HepG2 (cell line): ENCODE results near the gene TBC1D19. TPM values are rescaled to one million over a fixed set of nuclear protein-coding genes. Genes with fewer than 3 reads are reported as not detected.

ENCODE experiments used
- ATAC-seq: fragments of 200-7000 bp; cut with Tn5 transposase; 3 replicates; pipeline ENCODE4 v1.9.1; 2020; ENCODE audit warnings: mild to moderate bottlenecking, moderate library complexity
- BruUV-seq: library from RNA; stranded (reverse); fragments of 400-500 nt; replicated peaks from 2 replicates; lab custom pipeline; 2021; lab: Mats Ljungman, UMichigan
- CTCF ChIA-PET: fragments of 300-600 bp; formaldehyde crosslinking; extraction: SDS; loops from one replicate; lab custom pipeline; 2021; ENCODE audit warnings: low total read pairs, inconsistent platforms, low intra/inter-chr PET ratio; lab: Yijun Ruan, JAX
- POLR2A ChIA-PET: fragments of 350-600 bp; sonication (Branson Sonifier 250); formaldehyde crosslinking; loops from one replicate; lab custom pipeline; 2020; ENCODE audit warnings: antibody characterized with exemption, inconsistent platforms; lab: Yijun Ruan, JAX
- DNase-seq: peaks from one replicate; pipeline ENCODE4 v3.0.0-alpha.2; 2015; ENCODE audit warnings: low spot score
- FAIRE-seq: peaks from 3 replicates; lab custom pipeline; 2011; peaks lifted over from hg19 to GRCh38; lab: Jason Lieb, UNC
- H2AFZ ChIP-seq: one replicate; pipeline ENCODE4 v1.6.1; 2011; ENCODE audit warnings: low read length, inconsistent platforms
- H3K27ac ChIP-seq: fragments of 300-600 bp; 3 replicates; pipeline ENCODE4 v1.8.0; 2011; ENCODE audit warnings: mixed run types, mild to moderate bottlenecking, mixed read lengths, low read length, inconsistent platforms; ENCODE audit not compliant: insufficient read depth; ENCODE audit errors: extremely low read length
- H3K27me3 ChIP-seq, 2 experiments: fragments of 200-600 bp in 1 of 2; 2 replicates in 1 of 2; 3 replicates in 1 of 2; pipeline versions ENCODE4 v1.6.0 to v1.8.0; 2011; ENCODE audit warnings: low read length in 2 of 2, mild to moderate bottlenecking in 2 of 2, moderate library complexity in 2 of 2, inconsistent platforms in 1 of 2; ENCODE audit not compliant: insufficient read depth in 2 of 2, control insufficient read depth in 1 of 2
- H3K36me3 ChIP-seq, 2 experiments: fragments of 200-600 bp in 1 of 2; replicated peaks in 1 of 2; 2 replicates in 1 of 2; 3 replicates in 1 of 2; pipeline versions ENCODE4 v1.5.1 to v1.8.0; 2011; ENCODE audit warnings: low read length in 2 of 2, inconsistent platforms in 1 of 2; ENCODE audit not compliant: insufficient read depth in 2 of 2, control insufficient read depth in 1 of 2
- H3K4me1 ChIP-seq: 2 replicates; pipeline ENCODE4 v1.5.1; 2012; ENCODE audit warnings: low read length, inconsistent platforms; ENCODE audit not compliant: insufficient read depth
- H3K4me2 ChIP-seq: 2 replicates; pipeline ENCODE4 v1.6.0; 2011; ENCODE audit warnings: low read depth, low read length, inconsistent platforms
- H3K4me3 ChIP-seq, 3 experiments: fragments of 200-600 bp in 1 of 3; sonication (generic), shearing (Covaris generic) in 1 of 3; replicated peaks in 1 of 3; 2 replicates each; pipeline ENCODE4 v1.5.1; 2011 to 2016; ENCODE audit warnings: low read length in 3 of 3, inconsistent platforms in 2 of 3, low read depth in 2 of 3, mild to moderate bottlenecking in 2 of 3, control low read depth in 1 of 3, mixed read lengths in 1 of 3; ENCODE audit not compliant: insufficient read depth in 1 of 3
- H3K79me2 ChIP-seq: one replicate; pipeline ENCODE4 v1.6.1; 2011; ENCODE audit warnings: low read length, inconsistent platforms; ENCODE audit not compliant: insufficient read depth
- H3K9ac ChIP-seq: 2 replicates; pipeline ENCODE4 v1.6.0; 2011; ENCODE audit warnings: mild to moderate bottlenecking, low read depth, low read length, inconsistent platforms; ENCODE audit not compliant: insufficient read depth
- H3K9me3 ChIP-seq: 2 replicates; pipeline ENCODE4 v1.5.1; 2012; ENCODE audit warnings: mild to moderate bottlenecking, low read length
- H4K20me1 ChIP-seq: 2 replicates; pipeline ENCODE4 v1.6.0; 2011; ENCODE audit warnings: inconsistent platforms, mild to moderate bottlenecking, low read length, moderate library complexity; ENCODE audit not compliant: insufficient read depth
- ZNF136 ChIP-seq: sonication (generic); formaldehyde crosslinking; IDR thresholded peaks from 2 replicates; pipeline ENCODE4 v1.8.1; 2022; ENCODE audit warnings: low read depth, mild to moderate bottlenecking, moderate library complexity, missing genetic modification reagents
- ZNF44 ChIP-seq: sonication (generic); formaldehyde crosslinking; IDR thresholded peaks from 2 replicates; pipeline ENCODE4 v1.5.1; 2020; ENCODE audit warnings: mild to moderate bottlenecking, missing genetic modification reagents
- ZNF572 ChIP-seq: sonication (generic); formaldehyde crosslinking; IDR thresholded peaks from 2 replicates; pipeline ENCODE4 v1.5.1; 2020; ENCODE audit warnings: mild to moderate bottlenecking, missing genetic modification reagents
- ZNF678 ChIP-seq: sonication (generic); formaldehyde crosslinking; IDR thresholded peaks from 2 replicates; pipeline ENCODE4 v1.4.0; 2020; ENCODE audit warnings: mild to moderate bottlenecking, missing genetic modification reagents
- ZNF883 ChIP-seq: sonication (generic); formaldehyde crosslinking; IDR thresholded peaks from 2 replicates; pipeline ENCODE4 v1.5.1; 2020; ENCODE audit warnings: mild to moderate bottlenecking, missing genetic modification reagents; ENCODE audit errors: not compliant biosample characterization
- WGBS: methylation state at CpG from one replicate; pipeline ENCODE4 v1.1.6; 2017; ENCODE audit warnings: low lambda C conversion rate; 5-methylcytosine and 5-hydroxymethylcytosine counted together
- in situ Hi-C: cut with HindIII; loops from 2 replicates; pipeline ENCODE4 v1.10.0; 2017; ENCODE audit warnings: low pct_unique_long_range_greater_than_20kb; ENCODE audit not compliant: extremely low pct_ligation_motif_present
- intact Hi-C: fragments of 100-400 bp; cut with micrococcal nuclease; formaldehyde crosslinking; loops from one replicate; pipeline ENCODE4 v1.10.0; 2022; ENCODE audit not compliant: unreplicated experiment
- polyA plus RNA-seq, 8 experiments: library from polyadenylated mRNA; depleted of rRNA in 3 of 8; stranded (reverse) in 7 of 8; unstranded in 1 of 8; fragments of >200 nt; fragmentation: Illumina TruSeq in 4 of 8; extraction: Trizol in 4 of 8; gene quantifications; 2 replicates each; pipeline versions ENCODE4 v1.2.1 to v1.2.3, GENCODE V29; 2011 to 2016; ENCODE audit warnings: low read depth in 4 of 8, missing spikeins in 1 of 8, mixed read lengths in 1 of 8; ENCODE audit not compliant: insufficient read depth in 1 of 8
- total RNA-seq, 5 experiments: library from RNA; depleted of rRNA; stranded (reverse); fragments of >200 nt; fragmentation: Illumina TruSeq; extraction: Trizol; gene quantifications; 2 replicates each; pipeline ENCODE4 v1.2.3, GENCODE V29; 2016; ENCODE audit warnings: low read depth in 1 of 5
- TF ChIP-seq, protein P1 (sequence below): sonication (generic); formaldehyde crosslinking; IDR thresholded peaks from 2 replicates; pipeline ENCODE4 v1.4.0; 2020; ENCODE audit warnings: missing genetic modification reagents, borderline replicate concordance
- TF ChIP-seq, protein P2 (sequence below): sonication (generic); formaldehyde crosslinking; IDR thresholded peaks from 2 replicates; pipeline ENCODE4 v1.5.0; 2020; ENCODE audit warnings: mild to moderate bottlenecking, missing genetic modification reagents

TBC1D19 gene
- total and polyA plus RNA-seq, 2 of the 13 experiments (the other 11 are each of a cell fraction or from before 2014, with no cell fraction given), result 1.6 to 3.5 TPM

DNA sequence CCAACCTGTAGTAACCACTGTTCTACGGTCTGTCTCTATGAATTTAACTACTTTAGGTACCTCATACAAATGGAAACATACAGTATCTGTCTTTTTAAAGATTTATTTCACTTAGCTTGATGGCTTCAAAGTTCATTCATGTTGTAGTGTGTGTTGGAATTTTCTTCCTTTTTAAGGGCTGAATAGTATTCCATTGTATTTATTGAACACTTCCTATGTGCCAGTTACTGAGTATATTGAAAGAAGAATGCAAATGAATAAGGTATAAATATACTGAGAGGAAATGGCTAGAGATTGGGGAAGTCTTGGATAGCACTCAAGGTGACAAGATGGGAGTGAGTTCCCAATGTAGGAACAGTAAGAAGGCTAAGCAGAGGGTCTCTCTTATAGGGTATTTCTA lies 17.3 kb downstream of the TBC1D19 start:
- Histone ChIP-seq H3K9ac (no peak overlapping the region), H3K79me2 (no peaks in the 10 kb centered on the region), H3K27me3 (no peaks in the 10 kb centered on the region), H3K27ac (no peak overlapping the region), H4K20me1 (no peaks in the 10 kb centered on the region; the same call in 1 of the 2 replicates), H2AFZ (no peak overlapping the region), H3K4me1 (no peaks in the 10 kb centered on the region), H3K4me2 (no peak overlapping the region), H3K9me3 (no peaks in the 10 kb centered on the region), H3K4me3 (no peak overlapping the region), H3K36me3 (no peaks in the 10 kb centered on the region)
- WGBS, result 88% methylated on average over 1 of the region's 1 CpG
- no TSS peak for BruUV-seq
- FAIRE-seq (no peak), DNase-seq (no peak), ATAC-seq (no peak)
- ChIA-PET CTCF (no interaction called here), POLR2A (no interaction called here)
- intact Hi-C loops, result no loop called here
- in situ Hi-C loops, result no loop called here
- no peak for TF ChIP-seq ZNF678 (CRISPR knock-in tag)
- no peak for TF ChIP-seq ZNF44 (CRISPR knock-in tag)
- no peak for TF ChIP-seq ZNF883 (CRISPR knock-in tag)
- TF ChIP-seq ZNF136 (CRISPR knock-in tag), result no peak
- TF ChIP-seq ZNF572 (CRISPR knock-in tag), result no peak
- TF ChIP-seq, protein P1, sequence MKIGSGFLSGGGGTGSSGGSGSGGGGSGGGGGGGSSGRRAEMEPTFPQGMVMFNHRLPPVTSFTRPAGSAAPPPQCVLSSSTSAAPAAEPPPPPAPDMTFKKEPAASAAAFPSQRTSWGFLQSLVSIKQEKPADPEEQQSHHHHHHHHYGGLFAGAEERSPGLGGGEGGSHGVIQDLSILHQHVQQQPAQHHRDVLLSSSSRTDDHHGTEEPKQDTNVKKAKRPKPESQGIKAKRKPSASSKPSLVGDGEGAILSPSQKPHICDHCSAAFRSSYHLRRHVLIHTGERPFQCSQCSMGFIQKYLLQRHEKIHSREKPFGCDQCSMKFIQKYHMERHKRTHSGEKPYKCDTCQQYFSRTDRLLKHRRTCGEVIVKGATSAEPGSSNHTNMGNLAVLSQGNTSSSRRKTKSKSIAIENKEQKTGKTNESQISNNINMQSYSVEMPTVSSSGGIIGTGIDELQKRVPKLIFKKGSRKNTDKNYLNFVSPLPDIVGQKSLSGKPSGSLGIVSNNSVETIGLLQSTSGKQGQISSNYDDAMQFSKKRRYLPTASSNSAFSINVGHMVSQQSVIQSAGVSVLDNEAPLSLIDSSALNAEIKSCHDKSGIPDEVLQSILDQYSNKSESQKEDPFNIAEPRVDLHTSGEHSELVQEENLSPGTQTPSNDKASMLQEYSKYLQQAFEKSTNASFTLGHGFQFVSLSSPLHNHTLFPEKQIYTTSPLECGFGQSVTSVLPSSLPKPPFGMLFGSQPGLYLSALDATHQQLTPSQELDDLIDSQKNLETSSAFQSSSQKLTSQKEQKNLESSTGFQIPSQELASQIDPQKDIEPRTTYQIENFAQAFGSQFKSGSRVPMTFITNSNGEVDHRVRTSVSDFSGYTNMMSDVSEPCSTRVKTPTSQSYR (CRISPR knock-in tag), result no peak
- TF ChIP-seq, protein P2, sequence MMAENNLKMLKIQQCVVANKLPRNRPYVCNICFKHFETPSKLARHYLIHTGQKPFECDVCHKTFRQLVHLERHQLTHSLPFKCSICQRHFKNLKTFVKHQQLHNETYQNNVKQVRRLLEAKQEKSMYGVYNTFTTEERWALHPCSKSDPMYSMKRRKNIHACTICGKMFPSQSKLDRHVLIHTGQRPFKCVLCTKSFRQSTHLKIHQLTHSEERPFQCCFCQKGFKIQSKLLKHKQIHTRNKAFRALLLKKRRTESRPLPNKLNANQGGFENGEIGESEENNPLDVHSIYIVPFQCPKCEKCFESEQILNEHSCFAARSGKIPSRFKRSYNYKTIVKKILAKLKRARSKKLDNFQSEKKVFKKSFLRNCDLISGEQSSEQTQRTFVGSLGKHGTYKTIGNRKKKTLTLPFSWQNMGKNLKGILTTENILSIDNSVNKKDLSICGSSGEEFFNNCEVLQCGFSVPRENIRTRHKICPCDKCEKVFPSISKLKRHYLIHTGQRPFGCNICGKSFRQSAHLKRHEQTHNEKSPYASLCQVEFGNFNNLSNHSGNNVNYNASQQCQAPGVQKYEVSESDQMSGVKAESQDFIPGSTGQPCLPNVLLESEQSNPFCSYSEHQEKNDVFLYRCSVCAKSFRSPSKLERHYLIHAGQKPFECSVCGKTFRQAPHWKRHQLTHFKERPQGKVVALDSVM, result no peak
